EL (cell line): ENCODE measurements around the gene SNPH.
A peak's percentile ranks its signal among the peaks of the same experiment; 100 is the strongest.

Experiments
- DNase-seq: peaks from one replicate; pipeline ENCODE4 v3.0.0-alpha.2; 2016

The SNPH gene

DNA sequence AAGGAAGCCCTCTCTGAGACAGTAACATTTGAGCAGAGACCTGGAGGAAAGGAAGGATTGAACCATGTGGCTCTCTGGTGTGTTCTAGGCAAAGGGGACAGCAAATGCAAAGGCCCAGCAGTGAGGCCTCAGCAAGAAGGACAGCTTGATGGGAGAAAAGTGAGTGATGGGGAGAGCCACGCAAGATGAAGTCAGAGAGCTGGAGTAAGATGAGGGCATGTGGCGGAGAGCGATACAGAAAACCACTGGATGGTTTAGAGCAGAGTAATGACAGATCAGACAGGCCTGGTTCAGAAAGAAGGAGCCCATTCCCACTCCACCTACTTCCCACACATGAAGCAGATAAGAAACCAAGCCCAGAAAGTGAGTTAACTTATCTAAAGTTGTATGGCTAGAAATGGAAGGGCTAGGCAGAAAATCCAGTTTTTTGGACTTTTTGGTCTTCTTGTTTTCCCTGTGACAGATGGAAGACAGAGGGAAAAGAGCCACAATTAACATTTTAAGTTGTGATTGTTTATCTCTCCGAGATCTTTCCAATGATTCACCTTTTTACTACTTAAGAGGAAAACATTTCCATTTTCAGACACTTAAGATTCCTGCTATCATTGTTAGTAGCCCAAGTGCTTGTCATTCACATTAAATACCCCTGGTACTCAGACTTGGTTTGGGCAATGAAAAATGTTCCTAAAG is 723 bp upstream of the SNPH start:
- DNase-seq, result peak; percentile 8

DNA sequence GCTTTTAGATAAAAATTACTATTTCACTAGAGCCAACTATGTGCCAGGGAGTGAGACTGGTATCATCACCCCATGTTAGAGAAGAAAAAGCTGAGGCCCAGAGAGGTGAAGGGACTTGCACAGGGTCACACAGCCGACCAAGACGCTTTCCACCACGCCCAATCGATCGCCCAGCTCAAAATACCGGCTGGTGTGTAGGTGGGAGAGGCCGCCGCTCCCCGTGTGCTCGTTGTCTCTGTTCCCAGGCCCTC is 253 bp upstream of the SNPH start:
- DNase-seq, result no peak

GRCh38 chr20:1267161-1267560 is 1.1 kb downstream of the SNPH start:
- DNase-seq, result no peak

DNA sequence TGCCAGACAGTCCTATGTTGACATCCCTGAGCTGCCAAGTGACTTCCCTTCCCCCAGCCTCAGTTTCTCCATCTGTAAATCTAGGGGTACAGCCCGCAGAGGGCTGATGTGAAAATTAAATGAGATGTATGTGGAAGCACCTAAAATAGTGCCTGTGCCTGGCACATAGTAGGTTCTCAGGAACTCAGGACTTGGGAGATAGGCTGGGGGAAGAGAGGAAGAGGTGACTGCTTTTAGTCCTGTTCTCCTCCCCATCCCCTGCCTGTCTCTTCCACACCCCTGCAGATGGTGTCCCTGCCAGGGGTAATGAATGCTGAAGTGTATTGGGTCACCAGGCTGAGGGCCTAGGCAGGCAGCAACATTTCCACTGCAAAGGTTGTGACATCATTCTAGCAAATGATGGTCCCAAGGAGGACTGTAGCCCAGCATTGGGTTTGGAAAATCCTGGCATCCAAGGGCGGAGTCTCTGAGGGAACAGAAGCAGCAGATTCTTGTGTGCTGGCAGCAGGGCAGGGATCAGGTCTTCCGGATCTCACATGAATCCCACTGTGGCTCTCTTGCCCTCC is 1.8 kb downstream of the SNPH start:
- DNase-seq, result no peak

GRCh38 chr20:1269235-1269634 is 3.1 kb downstream of the SNPH start:
- no peak for DNase-seq

GRCh38 chr20:1269850-1270249 is 3.8 kb downstream of the SNPH start:
- DNase-seq, result no peak

DNA sequence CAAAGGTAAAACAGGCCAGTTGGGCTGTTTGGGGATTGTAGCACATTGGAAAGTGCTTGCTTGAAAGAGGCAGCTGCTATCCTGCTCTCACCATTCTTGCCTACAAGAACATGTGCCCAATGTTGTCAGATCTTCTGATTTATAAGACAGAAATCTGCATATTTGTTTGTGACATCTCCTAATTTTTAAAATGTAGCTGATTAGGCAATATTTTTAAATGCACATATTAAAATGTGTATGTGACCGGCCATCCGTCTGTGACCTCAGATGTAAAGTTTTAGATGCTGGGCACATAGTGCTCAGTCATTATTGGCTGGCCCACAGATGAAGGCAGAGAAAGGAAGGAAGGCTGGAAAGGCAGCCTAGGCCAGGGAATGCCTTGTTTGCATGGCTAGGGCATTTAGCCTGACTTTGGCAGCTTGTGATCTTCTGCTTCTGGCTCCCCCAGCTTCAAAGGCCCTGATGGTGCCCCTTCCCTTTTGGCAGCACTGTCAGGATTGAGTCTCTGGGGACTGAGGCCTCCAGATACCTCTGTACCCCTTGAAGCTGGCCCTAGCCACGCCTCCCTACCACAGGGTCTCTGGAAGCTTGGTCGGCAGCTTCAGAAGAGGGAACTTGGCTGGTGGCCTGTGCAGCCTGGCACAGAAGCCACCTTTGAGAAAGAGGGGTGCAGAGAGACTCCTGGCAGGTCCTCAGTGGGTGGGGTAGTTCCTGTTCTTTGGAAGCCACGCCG is 6.4 kb downstream of the SNPH start:
- no peak for DNase-seq

DNA sequence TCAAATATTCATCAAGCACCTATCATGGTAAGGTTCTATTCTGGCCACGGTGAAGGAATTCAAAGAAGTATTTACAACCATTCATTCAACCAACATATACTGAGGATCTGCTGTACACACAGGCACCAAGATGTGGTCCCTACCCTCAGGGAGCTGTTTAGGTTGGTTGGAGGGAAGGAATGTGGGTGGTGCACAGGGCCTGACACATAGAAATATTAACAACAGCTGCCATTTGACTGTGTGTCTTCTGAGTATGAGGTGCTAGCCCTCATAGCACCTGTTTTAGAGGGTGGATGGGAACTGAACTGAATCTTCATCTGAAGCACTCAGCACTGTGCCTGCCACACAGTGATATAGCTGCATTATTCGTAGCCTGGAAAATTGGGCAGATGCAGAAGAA is 7.3 kb downstream of the SNPH start:
- DNase-seq, result no peak

- DNase-seq, result no peak
Observed at GRCh38 chr20:1274485-1275311, 8.6 kb downstream of the SNPH start.

DNA sequence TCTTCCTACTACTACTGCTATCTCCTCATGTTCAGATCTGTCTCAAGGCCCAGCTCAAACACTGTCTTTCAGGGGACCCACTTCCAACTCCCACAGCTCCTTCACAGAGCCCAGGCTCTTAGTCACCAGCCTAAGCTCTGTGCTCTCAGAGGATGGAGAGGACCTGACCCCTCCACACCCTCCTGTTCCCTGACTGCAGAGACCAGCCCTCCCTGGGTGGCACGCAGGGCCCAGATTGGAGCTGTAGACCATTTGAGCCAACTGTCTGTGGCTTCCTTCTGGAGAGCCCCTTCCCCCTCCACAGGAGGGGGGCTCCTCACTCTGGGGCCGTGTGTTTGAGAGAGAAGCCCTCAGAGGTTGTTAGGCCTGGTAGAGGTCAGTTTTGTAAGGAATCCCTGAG is 9.8 kb downstream of the SNPH start:
- no peak for DNase-seq

GRCh38 chr20:1277529-1278322 is 11.6 kb downstream of the SNPH start:
- no peak for DNase-seq

DNA sequence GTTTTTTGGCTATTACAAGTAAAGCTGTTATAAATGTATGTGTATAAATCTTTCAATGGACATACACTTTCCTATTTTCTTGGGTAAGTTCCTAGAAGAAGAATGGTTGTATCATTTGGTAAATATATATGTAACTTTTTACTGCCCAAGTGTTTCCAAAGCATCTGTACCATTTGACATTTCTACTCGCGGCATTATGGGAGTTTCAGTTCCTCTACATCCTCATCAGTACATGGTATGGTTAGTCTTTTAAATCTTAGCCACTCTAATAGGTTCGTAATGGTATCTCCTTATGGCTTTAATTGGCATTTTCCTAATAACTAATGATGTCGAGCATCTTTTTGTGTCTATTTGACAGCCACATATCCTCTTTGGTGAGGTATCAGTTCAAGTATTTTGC is 12.9 kb downstream of the SNPH start:
- DNase-seq, result no peak

GRCh38 chr20:1280195-1281102 is 14.4 kb downstream of the SNPH start:
- DNase-seq, result peak; percentile 42

DNA sequence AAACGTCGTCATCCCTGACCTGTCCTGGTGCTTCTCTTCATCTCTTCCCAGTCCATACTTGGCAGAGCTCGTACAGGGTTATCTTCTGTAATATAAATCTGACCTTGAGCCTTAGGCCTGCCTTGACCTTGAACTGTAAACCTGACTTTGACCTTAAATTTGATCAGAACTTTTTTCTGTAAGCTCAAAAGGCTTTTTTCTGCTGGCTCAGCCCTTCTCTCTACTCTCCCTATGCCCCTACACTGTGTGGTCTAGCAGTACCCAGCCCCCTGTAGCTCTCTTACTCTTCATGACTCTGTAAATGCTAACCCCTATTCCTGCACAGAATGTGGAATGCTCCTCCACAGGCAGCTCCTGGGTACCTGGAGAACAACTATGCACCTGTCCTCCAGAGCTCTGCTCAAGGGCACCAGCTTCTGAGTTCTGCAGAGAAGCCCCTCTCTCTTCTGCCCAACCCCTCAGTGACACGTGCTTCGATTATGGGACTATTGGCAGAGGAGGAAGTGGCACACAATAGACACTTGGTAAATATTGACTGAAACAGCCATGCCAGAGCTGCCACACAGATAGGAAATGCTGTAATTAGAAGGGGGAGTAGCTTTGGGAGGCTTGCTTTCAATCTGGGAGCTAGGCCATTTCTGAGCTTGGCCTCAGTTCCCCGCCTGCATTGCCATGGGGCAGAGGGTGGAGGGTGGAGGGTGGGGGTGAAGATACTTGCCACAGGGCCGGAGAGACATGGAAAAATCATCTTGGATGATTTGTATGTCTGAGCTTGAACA is 15.4 kb downstream of the SNPH start:
- no peak for DNase-seq

DNA sequence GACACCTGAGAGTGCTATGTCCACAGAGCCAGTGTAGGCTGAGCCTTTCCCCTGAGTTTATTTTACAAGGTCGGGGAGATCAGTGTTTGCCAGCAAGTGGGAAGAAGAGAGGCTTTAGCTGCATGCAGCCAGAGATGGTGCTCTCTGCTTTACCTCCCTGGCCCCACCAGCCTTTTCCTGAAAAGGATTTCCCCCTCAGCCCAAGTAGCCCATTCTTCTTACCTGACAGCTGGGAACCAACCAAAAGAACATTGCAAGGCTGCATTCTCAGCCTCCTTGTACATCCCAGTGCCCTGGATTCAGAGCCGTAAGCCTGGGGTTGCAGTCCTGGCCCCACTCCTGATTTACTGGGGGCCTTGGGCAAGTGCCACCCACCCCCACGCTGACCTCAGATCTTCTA is 16.9 kb downstream of the SNPH start:
- DNase-seq, result no peak

DNA sequence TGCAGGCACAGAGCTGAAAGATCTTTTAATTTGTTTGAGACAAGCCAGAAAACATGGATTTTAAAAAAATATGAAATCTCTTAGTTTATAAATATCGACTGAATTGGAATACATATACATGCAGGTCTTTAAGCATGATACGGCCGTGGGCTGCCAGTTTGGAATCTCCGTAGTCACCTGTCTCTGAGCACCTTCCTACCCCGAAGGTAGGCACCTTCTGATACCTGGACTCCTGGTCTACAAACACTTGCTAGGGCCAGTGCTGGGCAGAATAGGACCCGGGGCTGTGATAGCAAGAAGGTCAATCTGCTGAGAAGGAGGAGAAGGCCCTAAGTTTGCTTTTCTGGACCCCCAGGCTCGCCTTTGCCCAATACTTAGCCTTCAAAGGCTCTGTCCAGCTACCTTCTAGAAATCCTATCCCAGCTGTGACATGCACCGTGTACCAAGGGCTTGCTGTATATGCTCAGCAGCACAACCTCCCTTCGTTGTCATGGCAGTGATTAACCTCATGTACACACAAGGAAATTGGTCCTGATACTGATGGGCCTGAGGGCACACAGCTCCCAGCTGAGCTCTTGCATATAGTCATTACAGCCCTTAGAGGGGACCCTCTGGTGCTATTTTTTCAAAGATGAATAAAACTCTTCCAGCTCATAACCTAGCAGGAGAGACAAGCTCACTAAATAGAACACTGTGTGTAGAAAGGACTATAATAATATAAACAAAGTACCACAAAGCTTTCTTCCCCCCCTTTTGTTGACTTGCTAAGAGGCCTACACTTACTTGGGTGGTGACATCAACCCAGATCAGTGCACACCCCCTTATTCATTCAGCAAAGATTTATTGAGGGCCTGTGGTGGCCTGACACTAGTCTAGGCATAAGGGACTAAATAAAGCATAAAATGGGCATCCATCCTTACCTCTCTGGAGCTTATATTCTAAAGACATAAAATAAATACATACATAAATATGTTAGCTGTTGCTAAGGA is 17.7 kb downstream of the SNPH start:
- no peak for DNase-seq

GRCh38 chr20:1286267-1287024 is 20.4 kb downstream of the SNPH start:
- no peak for DNase-seq

- DNase-seq, result no peak
Observed at GRCh38 chr20:1287306-1287705, 21.2 kb downstream of the SNPH start.
